PC-9 (cell line): Measurements from ENCODE around the gene GRXCR2. TPM values are rescaled to one million over a fixed set of nuclear protein-coding genes. Genes with fewer than 3 reads are reported as not detected.

Experiments
- BruUV-seq: library from RNA; stranded (reverse); fragments of 400-500 nt; replicated peaks from 2 replicates; lab custom pipeline; 2021; lab: Mats Ljungman, UMichigan
- CTCF ChIA-PET: fragments of 300-600 bp; sonication (Branson Sonifier 250); formaldehyde crosslinking; loops from one replicate; lab custom pipeline; 2022; ENCODE audit warnings: antibody characterized with exemption; lab: Charles Lee
- POLR2A ChIA-PET: fragments of 300-600 bp; sonication (Branson Sonifier 250); formaldehyde crosslinking; loops from one replicate; lab custom pipeline; 2022; ENCODE audit warnings: antibody characterized with exemption; ENCODE audit not compliant: unreplicated experiment; lab: Charles Lee
- DNase-seq, 2 experiments: peaks; one replicate each; pipeline versions ENCODE4 v3.0.0 to v3.0.0-alpha.2; 2015 to 2022; ENCODE audit warnings: mixed read lengths in 1 of 2
- H2AFZ ChIP-seq: fragments of 200-600 bp; sonication (generic); 2 replicates; pipeline ENCODE4 v1.8.1; 2017; ENCODE audit warnings: antibody characterized with exemption
- H3F3A ChIP-seq: fragments of 200-600 bp; sonication (generic); 2 replicates; pipeline ENCODE4 v1.8.1; 2017; ENCODE audit warnings: antibody characterized with exemption, mild to moderate bottlenecking, low read depth; ENCODE audit not compliant: insufficient read depth
- H3K27ac ChIP-seq: fragments of 200-600 bp; sonication (generic); 2 replicates; pipeline ENCODE4 v1.6.1; 2016; ENCODE audit warnings: mixed run types
- H3K27me3 ChIP-seq: fragments of 200-600 bp; sonication (generic); 2 replicates; pipeline ENCODE4 v1.6.1; 2016; ENCODE audit warnings: low read depth, mixed run types; ENCODE audit not compliant: insufficient read depth
- H3K36me3 ChIP-seq: fragments of 200-600 bp; sonication (generic); 2 replicates; pipeline ENCODE4 v1.6.1; 2016; ENCODE audit warnings: low read depth, mixed run types
- H3K4me1 ChIP-seq: fragments of 200-600 bp; sonication (generic); replicated peaks from 2 replicates; pipeline ENCODE4 v1.6.1; 2016; ENCODE audit warnings: mixed run types; ENCODE audit not compliant: insufficient read depth
- H3K4me2 ChIP-seq: fragments of 200-600 bp; sonication (generic); 2 replicates; pipeline ENCODE4 v1.6.1; 2017; ENCODE audit warnings: mixed run types
- H3K4me3 ChIP-seq: fragments of 200-600 bp; sonication (generic); 2 replicates; pipeline ENCODE4 v1.6.1; 2016; ENCODE audit warnings: mixed run types
- H3K79me2 ChIP-seq: fragments of 200-600 bp; sonication (generic); 2 replicates; pipeline ENCODE4 v1.6.1; 2017; ENCODE audit warnings: low read depth, mixed run types
- H3K9me2 ChIP-seq: fragments of 200-600 bp; sonication (generic); 2 replicates; pipeline ENCODE4 v1.8.1; 2017; ENCODE audit warnings: mild to moderate bottlenecking; ENCODE audit not compliant: insufficient read depth
- H3K9me3 ChIP-seq: fragments of 200-600 bp; sonication (generic); 2 replicates; pipeline ENCODE4 v1.8.1; 2016; ENCODE audit warnings: low read depth; ENCODE audit not compliant: insufficient read depth
- H4K20me1 ChIP-seq: fragments of 200-600 bp; sonication (generic); 2 replicates; pipeline ENCODE4 v1.8.1; 2017; ENCODE audit not compliant: insufficient read depth
- CTCF ChIP-seq: fragments of 200-600 bp; sonication (generic); conservative IDR thresholded peaks from 2 replicates; pipeline ENCODE4 v1.6.1; 2017; ENCODE audit warnings: mixed run types, antibody characterized with exemption, mild to moderate bottlenecking, moderate library complexity
- EZH2 ChIP-seq: fragments of 200-600 bp; sonication (generic); IDR thresholded peaks from 2 replicates; pipeline ENCODE4 v1.8.0; 2017; ENCODE audit warnings: antibody characterized with exemption, low read depth
- intact Hi-C: fragments of 100-400 bp; cut with micrococcal nuclease; formaldehyde crosslinking; loops from one replicate; pipeline ENCODE4 v1.10.0; 2022; ENCODE audit not compliant: unreplicated experiment
- total RNA-seq: library from RNA; stranded (reverse); gene quantifications from 2 replicates; pipeline ENCODE4 v1.2.3, GENCODE V29; 2021

Gene GRXCR2
- total RNA-seq, 1 experiment from 2014 or later: not detected

GRCh38 chr5:145835848-145836239, 37.0 kb downstream of the GRXCR2 start:
- Histone ChIP-seq H3K4me3 (peak overlapping the region; percentile 71), H3K4me2 (peak overlapping the region; percentile 83), H4K20me1 (no peaks in the 10 kb centered on the region), H3K27ac (peak overlapping the region; percentile 35), H3K9me3 (no peaks in the 10 kb centered on the region), H3K27me3 (no peaks in the 10 kb centered on the region), H3K36me3 (no peaks in the 10 kb centered on the region), H2AFZ (peak overlapping the region; percentile 96), H3K4me1 (peaks cover 21% of the 10 kb centered on the region), H3K79me2 (peaks cover 7% of the 10 kb centered on the region; the same call in 1 of the 2 replicates), H3K9me2 (no peaks in the 10 kb centered on the region), H3F3A (0 out of 2 replicates have a peak, but pooled peaks cover 2% of the 10 kb centered on the region)
- DNase-seq: no peak
- intact Hi-C loops: loop anchor here (1.0 to 5.0 kb wide), 5 partner anchors 19 to 207 kb away; partner anchors contain the start of gene SH3RF2
- TF ChIP-seq EZH2 (no peak), CTCF (no peak)
- BruUV-seq: TSS peak; percentile 93
- CTCF ChIA-PET: interaction anchor here (1.6 to 1.9 kb wide), 2 partner anchors 19 to 52 kb away, joined by 4 to 6 read pairs; no protein-coding TSS in a partner anchor
- POLR2A ChIA-PET: interaction anchor here (0.5 kb wide), 1 partner anchor 130 kb away, joined by 3 read pairs; no protein-coding TSS in a partner anchor

- H3F3A ChIP-seq: 0 out of 2 replicates have a peak, but pooled peaks cover 7% of the 10 kb centered on the region
- no TSS peak for BruUV-seq
- POLR2A ChIA-PET: interaction anchor here (0.5 to 1.0 kb wide), 2 partner anchors 19 to 131 kb away, joined by 3 to 5 read pairs; no protein-coding TSS in a partner anchor
Observed at GRCh38 chr5:145834917-145835847, 37.6 kb downstream of the GRXCR2 start, which contains the start of gene PRELID2. PRELID2 (minus strand) TSS chr5:145835342; CDS start chr5:145835251, 91 bp downstream.

More at GRCh38 chr5:145834917-145835847, 37.6 kb downstream of the GRXCR2 start, which contains the start of gene PRELID2:
- peak within 1 kb of the TSS; percentile 83 for H3K4me2 ChIP-seq
- peak; percentile 80 to 94 for DNase-seq
- H3K4me1 ChIP-seq: peaks cover 25% of the 10 kb centered on the region
- no peaks in the 10 kb centered on the region for H4K20me1 ChIP-seq
- peaks cover 7% of the 10 kb centered on the region; the same call in 1 of the 2 replicates for H3K79me2 ChIP-seq
- intact Hi-C loops: loop anchor here (1.0 to 5.0 kb wide), 5 partner anchors 20 to 208 kb away; partner anchors contain the start of gene SH3RF2
- no peaks in the 10 kb centered on the region for H3K27me3 ChIP-seq
- no peaks in the 10 kb centered on the region for H3K9me3 ChIP-seq
- H3K4me3 ChIP-seq: peak within 1 kb of the TSS; percentile 71
- TF ChIP-seq CTCF (0 out of 2 replicates have a peak, but pooled peaks have one; percentile 2), EZH2 (no peak)
- no peaks in the 10 kb centered on the region for H3K9me2 ChIP-seq
- no peaks in the 10 kb centered on the region for H3K36me3 ChIP-seq
- peak within 1 kb of the TSS; percentile 35 for H3K27ac ChIP-seq
- CTCF ChIA-PET: interaction anchor here (1.4 to 1.9 kb wide), 4 partner anchors 9 to 1631 kb away, joined by 3 to 7 read pairs (median 5); no protein-coding TSS in a partner anchor
- H2AFZ ChIP-seq: peak within 1 kb of the TSS; percentile 96
